ENCODE results near the gene RAD51B.

RAD51B gene

DNA sequence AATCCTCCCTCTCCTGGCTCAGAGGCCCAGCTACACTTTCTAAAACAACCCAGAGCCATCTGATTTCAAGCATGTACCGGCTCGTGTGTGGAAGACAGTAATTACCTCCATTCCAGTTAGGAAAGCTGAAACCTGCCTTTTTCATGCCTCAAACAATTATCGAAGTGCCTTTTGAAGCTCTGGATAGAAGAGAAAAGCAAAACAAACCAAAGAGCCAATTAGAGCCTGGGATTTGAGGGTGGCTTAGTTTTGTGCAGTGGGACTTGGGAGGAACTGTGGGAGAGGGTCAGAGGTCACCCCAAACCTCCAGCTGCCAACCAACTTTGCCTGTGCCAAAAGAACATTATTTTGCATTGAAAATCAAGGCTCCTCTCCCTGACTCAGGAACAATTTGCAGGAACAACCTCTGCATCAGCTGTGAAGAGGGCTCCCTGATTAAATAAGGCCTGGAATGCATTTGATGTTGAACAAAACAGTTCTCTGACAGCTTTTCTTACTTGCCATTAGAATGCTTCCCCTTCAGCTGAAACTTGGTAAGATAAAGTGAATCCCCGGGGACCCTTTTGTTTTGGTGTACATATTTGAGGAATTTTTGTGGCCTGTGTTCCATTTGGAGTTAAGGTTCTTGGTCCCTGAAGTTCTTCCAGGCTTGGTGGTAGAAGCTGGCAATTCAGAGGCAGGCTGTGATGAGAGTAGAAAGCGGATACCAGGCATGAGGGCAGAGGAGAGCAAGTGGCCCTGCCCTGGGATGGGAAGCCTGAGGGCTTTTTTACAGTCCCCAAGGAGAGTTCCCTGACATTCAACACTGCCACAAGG, 703.1 kb downstream of the RAD51B start:
- no peak for DNase-seq (ENCODE audit: low read depth)
- TF ChIP-seq, protein P1, sequence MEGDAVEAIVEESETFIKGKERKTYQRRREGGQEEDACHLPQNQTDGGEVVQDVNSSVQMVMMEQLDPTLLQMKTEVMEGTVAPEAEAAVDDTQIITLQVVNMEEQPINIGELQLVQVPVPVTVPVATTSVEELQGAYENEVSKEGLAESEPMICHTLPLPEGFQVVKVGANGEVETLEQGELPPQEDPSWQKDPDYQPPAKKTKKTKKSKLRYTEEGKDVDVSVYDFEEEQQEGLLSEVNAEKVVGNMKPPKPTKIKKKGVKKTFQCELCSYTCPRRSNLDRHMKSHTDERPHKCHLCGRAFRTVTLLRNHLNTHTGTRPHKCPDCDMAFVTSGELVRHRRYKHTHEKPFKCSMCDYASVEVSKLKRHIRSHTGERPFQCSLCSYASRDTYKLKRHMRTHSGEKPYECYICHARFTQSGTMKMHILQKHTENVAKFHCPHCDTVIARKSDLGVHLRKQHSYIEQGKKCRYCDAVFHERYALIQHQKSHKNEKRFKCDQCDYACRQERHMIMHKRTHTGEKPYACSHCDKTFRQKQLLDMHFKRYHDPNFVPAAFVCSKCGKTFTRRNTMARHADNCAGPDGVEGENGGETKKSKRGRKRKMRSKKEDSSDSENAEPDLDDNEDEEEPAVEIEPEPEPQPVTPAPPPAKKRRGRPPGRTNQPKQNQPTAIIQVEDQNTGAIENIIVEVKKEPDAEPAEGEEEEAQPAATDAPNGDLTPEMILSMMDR (IDR thresholded peaks at IDR 0.05; ENCODE audit: low read depth, low read length, missing control alignments): no peak
- H3K4me3 ChIP-seq (ENCODE audit: low read depth, low read length): no peak overlapping the region

DNA sequence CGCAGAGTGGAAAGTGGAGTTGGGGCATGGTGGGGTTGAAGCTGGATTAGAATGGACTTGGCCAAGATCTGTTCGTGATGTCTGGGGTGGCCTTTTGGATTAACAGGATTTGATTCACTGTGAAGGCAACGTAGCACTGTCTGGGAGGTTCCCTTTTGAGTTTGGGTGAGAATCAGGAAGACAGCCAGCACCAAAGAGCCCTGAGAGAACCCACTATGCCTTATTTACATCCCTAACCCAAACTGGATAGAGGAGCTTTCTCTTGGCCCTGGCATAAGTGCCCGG, 703.7 kb downstream of the RAD51B start:
- TF ChIP-seq, protein P1 (IDR thresholded peaks at IDR 0.05; ENCODE audit: low read depth, low read length, missing control alignments): no peak
- DNase-seq (ENCODE audit: low read depth): no peak
- no peak overlapping the region for H3K4me3 ChIP-seq (ENCODE audit: low read depth, low read length)

DNA sequence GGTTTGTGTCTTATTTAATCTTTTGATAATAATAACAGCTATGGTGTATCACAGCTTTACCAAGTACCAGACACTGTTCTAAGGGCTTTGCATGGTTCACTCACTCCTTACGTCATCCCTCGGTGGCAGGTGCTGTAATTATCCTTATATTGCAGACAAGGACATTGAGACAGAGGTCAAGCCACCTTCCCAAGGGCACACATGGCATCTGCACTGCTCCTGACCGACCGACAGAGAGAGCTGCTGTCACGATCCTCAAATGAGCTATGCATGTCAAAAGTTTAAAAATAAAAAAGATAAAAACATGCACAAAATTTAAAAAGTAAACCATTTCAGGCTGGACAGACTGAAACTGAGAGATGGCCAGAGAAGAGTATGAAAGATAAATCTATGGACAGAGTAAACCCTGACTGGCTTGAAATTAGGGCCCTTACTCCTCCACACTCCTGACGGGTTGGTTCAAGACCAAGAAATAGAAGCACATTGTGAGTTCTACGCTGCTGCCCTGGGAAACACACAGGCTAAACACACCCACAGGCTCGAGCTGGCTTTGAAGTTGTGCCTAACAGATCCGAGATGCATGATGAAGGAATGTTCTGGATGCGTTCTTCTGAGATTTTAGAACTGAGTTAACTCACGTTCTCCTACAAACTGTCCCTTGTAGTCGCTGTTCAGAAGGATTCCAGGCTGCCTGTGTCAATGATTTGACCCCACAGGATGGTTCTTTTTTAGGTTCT, 704.6 kb downstream of the RAD51B start:
- TF ChIP-seq, protein P1 (IDR thresholded peaks at IDR 0.05; ENCODE audit: low read depth, low read length, missing control alignments): no peak
- DNase-seq (ENCODE audit: low read depth): no peak

DNA sequence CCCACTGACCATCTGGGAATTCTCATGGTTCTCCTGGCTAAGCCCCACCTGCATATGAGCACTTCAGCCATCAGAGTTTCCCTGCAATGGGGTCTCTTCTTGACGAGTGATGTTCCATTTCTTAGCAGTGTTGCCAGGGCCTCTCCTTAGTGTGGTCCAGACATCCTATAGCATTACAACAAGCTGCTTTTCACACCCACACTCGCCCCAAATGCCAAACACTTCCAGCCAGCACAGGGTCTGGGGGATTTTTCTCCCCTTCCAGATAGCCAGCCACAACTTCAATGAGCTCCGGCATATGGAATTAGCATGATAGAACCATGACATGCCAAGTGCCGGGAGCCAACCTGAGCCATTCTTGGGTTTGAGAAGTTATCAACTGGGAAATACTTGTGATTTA, 705.9 kb downstream of the RAD51B start:
- H3K4me3 ChIP-seq (ENCODE audit: low read depth, low read length): no peak overlapping the region
- no peak for DNase-seq (ENCODE audit: low read depth)
- TF ChIP-seq, protein P1 (IDR thresholded peaks at IDR 0.05; ENCODE audit: low read depth, low read length, missing control alignments): no peak

More for the DNA sequence above, 704.6 kb downstream of the RAD51B start:
- no peak overlapping the region for H3K4me3 ChIP-seq (ENCODE audit: low read depth, low read length)

DNA sequence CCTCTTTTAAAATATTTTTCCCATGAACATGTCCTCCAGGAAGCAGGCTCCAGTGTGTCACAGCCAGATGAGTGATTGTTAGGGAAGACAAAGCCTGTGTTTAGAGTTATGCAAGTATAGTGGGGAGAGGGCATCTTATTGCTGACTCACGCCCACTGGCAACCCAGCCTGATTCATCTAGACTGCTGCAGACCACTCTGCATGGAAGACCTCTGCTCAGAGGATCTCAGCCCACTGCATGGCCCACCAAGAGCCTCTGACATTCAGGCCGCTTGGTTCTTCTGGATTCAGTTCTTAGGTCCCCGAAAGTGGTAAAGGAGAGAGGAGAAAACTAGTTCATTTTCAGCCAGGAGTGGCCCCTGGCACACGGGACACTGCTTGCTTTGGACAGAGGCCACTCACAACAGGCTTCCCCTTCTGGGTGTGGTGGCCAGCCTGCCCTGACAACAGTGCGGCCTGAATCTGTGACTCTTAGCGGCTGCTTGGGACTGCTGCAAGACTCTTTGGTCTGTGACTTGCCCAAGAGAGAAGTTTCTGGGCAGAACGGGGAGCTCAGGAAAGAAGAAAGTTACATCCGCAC, 707.0 kb downstream of the RAD51B start:
- H3K4me3 ChIP-seq (ENCODE audit: low read depth, low read length): no peak overlapping the region
- TF ChIP-seq, protein P1 (IDR thresholded peaks at IDR 0.05; ENCODE audit: low read depth, low read length, missing control alignments): no peak
- DNase-seq (ENCODE audit: low read depth): no peak

DNA sequence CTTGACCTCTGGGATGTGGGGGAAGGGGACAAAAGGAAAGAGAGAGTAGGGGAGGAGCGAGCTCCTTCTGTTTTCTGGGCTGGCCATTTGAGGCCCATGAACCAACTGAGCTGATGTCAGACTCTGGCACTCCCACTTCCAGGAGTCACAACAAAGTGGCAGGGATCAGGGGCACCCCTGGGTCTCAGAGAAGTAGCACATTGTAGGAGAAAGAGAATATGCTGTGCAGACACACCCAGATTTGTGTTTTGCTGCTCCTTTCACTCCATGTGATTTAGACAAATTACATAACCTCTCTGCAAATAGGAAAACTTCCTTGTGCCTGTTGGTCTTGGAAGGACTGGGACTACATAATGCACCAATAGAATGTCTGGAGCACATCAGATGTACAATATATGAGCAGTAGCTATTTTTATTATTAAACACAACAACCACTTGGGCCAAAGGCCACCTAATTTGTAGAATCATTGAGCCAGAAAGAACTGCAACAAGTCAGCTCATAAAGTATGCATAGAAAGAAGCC, 707.8 kb downstream of the RAD51B start:
- TF ChIP-seq, protein P1 (IDR thresholded peaks at IDR 0.05; ENCODE audit: low read depth, low read length, missing control alignments): no peak
- DNase-seq (ENCODE audit: low read depth): no peak
- H3K4me3 ChIP-seq (ENCODE audit: low read depth, low read length): no peak overlapping the region
